Right lobe of liver (tissue), 6 donors: ENCODE results near the gene C19orf85. TPM values are rescaled to one million over a fixed set of nuclear protein-coding genes. Genes with fewer than 3 reads are reported as not detected.

ENCODE experiments used
- ATAC-seq, 4 donors: fragments of 200-7000 bp; cut with Tn5 transposase; one replicate each; pipeline ENCODE4 v1.9.1; 2020; ENCODE audit warnings: mild to moderate bottlenecking in 4 of 4, moderate library complexity in 4 of 4
- DNase-seq, 3 donors: peaks; one replicate each; pipeline ENCODE4 v3.0.0-alpha.2; 2020
- H3K27ac ChIP-seq, 3 donors: fragments of 200-600 bp; one replicate each; pipeline ENCODE4 v1.8.0; 2022
- H3K27me3 ChIP-seq, 2 donors: fragments of 200-600 bp; one replicate each; pipeline ENCODE4 v1.8.0; 2022
- H3K36me3 ChIP-seq, 4 donors: fragments of 200-600 bp; sonication (generic) in 1 of 4; one replicate each; pipeline versions ENCODE4 v1.5.1 to v1.8.0; 2017 to 2022; ENCODE audit warnings: control low read depth in 1 of 4
- H3K4me1 ChIP-seq, 4 donors: fragments of 200-600 bp; sonication (generic) in 1 of 4; one replicate each; pipeline versions ENCODE4 v1.5.1 to v1.8.0; 2017 to 2022; ENCODE audit warnings: control low read depth in 1 of 4
- H3K4me3 ChIP-seq, 3 donors: fragments of 200-600 bp; one replicate each; pipeline ENCODE4 v1.8.0; 2022
- H3K9me3 ChIP-seq, 4 donors: fragments of 200-600 bp; sonication (generic) in 1 of 4; one replicate each; pipeline versions ENCODE4 v1.5.1 to v1.8.0; 2017 to 2022; ENCODE audit warnings: control low read depth in 1 of 4
- CTCF ChIP-seq, 4 donors: fragments of 200-600 bp in 3 of 4; fragments of 450-650 bp in 1 of 4; IDR thresholded peaks; one replicate each; pipeline versions ENCODE4 v1.5.1 to v1.8.0; 2016 to 2022; ENCODE audit warnings: antibody characterized with exemption in 4 of 4, mild to moderate bottlenecking in 2 of 4
- POLR2A ChIP-seq: fragments of 450-650 bp; IDR thresholded peaks from one replicate; pipeline ENCODE4 v1.6.1; 2017; ENCODE audit warnings: antibody characterized with exemption, mild to moderate bottlenecking
- WGBS: methylation state at CpG from one replicate; pipeline ENCODE4 v1.1.6; 2018; ENCODE audit warnings: low coverage, low lambda C conversion rate; ENCODE audit not compliant: insufficient coverage; ENCODE audit errors: missing lambda C conversion rate; 5-methylcytosine and 5-hydroxymethylcytosine counted together
- intact Hi-C, 2 donors: fragments of 100-400 bp; cut with DNase I; formaldehyde crosslinking; loops; one replicate each; pipeline versions ENCODE4 v1.11.2 to v1.14.1; 2022
- total RNA-seq, 6 experiments: library from RNA; depleted of rRNA in 2 of 6; stranded (reverse); fragments of >200 nt in 2 of 6; fragmentation: NEBNext Ultra II Directional in 3 of 6; extraction: Animal tissue kit (Norgen Biotek cat#: 25700) in 3 of 6; gene quantifications; one replicate each; pipeline versions ENCODE4 v1.1.0 to v1.2.4, GENCODE V29; 2016 to 2023
- donor health status: DM: no; HTN: yes; CAD: no.
- donor health status: DM: no; HTN: no; CAD: no.
- donor health status: DM: no; HTN: no; CAD: no.
- donor health status: DM: no; HTN: yes; CAD: no.
- donor health status: DM: no; HTN: yes; CAD: no.

Gene C19orf85
- total RNA-seq, 6 experiments from 2014 or later, result not detected

- DNase-seq, result no peak
- intact Hi-C loops, result no loop called here
These were observed 24.6 kb upstream of the C19orf85 start for GRCh38 chr19:55488986-55489710.

GRCh38 chr19:55487924-55488687 lies 23.6 kb upstream of the C19orf85 start, which contains the start of gene SSC5D:
SSC5D (plus strand) TSS chr19:55488436; CDS start chr19:55488590, 154 bp downstream.
- WGBS, result 8% methylated on average over 8 of the region's 21 CpGs
- intact Hi-C loops, result no loop called here
- DNase-seq (no peak), ATAC-seq (no peak)
- H3K36me3 ChIP-seq, result peaks cover 0 to 3% (median 0%) of the 10 kb centered on the region in 4 donors
- TF ChIP-seq POLR2A (no peak), CTCF (IDR thresholded peaks at IDR 0.05) (no peak)
- peaks cover 0 to 6% (median 0%) of the 10 kb centered on the region in 4 donors for H3K4me1 ChIP-seq
- H3K4me3 ChIP-seq, result no peak within 1 kb of the TSS
- H3K9me3 ChIP-seq, result no peaks in the 10 kb centered on the region
- peak within 1 kb of the TSS in 2 of 3 donors; percentile 33 to 38 for H3K27ac ChIP-seq
- H3K27me3 ChIP-seq, result no peaks in the 10 kb centered on the region

More at GRCh38 chr19:55488986-55489710, 24.6 kb upstream of the C19orf85 start:
- no peaks in the 10 kb centered on the region for H3K27me3 ChIP-seq
- WGBS, result 40% methylated on average over 2 of the region's 36 CpGs
- no peak overlapping the region for H3K27ac ChIP-seq
- H3K4me1 ChIP-seq, result peaks cover 0 to 6% (median 0%) of the 10 kb centered on the region in 4 donors
- no peaks in the 10 kb centered on the region for H3K36me3 ChIP-seq
- ATAC-seq, result no peak
- TF ChIP-seq POLR2A, result no peak
- no peak for TF ChIP-seq CTCF (IDR thresholded peaks at IDR 0.05)
- no peak overlapping the region for H3K4me3 ChIP-seq
- H3K9me3 ChIP-seq, result no peaks in the 10 kb centered on the region

- Histone ChIP-seq H3K4me3 (no peak overlapping the region), H3K27ac (peak overlapping the region in 2 of 3 donors; percentile 33 to 38), H3K36me3 (peaks cover 0 to 4% (median 1%) of the 10 kb centered on the region in 4 donors), H3K9me3 (no peaks in the 10 kb centered on the region), H3K4me1 (peaks cover 0 to 6% (median 0%) of the 10 kb centered on the region in 4 donors), H3K27me3 (no peaks in the 10 kb centered on the region)
- 57% methylated on average over 12 of the region's 27 CpGs for WGBS
- DNase-seq (no peak), ATAC-seq (peak; percentile 2 to 42 (median 18))
- intact Hi-C loops, result no loop called here
- no peak for TF ChIP-seq POLR2A
- no peak for TF ChIP-seq CTCF (IDR thresholded peaks at IDR 0.05)
These were observed 22.7 kb upstream of the C19orf85 start for GRCh38 chr19:55486971-55487923.
